Inflammatory macrophage (primary cell): ENCODE measurements around the gene ZC3H13.

Experiments used
- DNase-seq, 2 donors: peaks; one replicate each; pipeline ENCODE4 v3.0.0-alpha.2; 2020 to 2022

Gene ZC3H13

DNA sequence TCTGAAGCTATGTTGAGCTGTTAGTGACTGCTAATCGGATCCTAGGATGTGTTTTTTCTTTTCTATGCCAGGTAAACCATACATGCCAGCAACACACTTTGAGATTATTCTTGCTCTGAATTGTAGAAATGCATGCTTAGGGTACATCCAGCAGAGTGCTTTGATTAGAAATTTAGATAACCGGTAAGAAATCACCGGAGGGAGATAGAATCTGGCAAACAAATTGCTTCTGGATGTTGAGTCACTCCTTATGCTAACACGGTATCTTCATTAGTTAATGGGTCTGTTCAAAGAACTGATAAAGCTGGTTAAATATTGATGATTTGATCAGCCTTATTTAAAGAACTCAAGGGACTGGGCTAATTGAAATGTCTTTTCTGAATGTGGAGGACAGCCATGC is 115.9 kb downstream of the ZC3H13 start:
- no peak for DNase-seq

DNA sequence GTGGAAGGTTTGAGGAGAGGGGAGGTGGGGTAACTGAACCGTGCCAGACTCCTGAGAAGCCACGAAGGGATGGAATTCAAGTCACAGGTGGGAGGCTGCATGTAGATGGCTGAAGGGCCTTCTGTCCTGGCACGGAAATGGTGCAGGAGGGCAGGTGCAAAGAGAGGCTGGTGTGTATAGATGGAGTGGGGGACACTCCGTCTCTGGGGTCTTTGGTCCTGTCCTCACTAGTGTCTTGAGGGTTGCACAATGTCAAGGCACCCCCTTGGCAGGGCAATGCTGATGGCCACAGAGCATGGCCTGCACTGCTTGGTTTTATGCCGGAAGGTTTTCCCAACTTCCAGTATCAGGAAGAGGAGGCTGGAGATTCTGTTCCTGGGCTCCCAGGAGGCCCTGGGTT is 118.3 kb downstream of the ZC3H13 start:
- no peak for DNase-seq

DNA sequence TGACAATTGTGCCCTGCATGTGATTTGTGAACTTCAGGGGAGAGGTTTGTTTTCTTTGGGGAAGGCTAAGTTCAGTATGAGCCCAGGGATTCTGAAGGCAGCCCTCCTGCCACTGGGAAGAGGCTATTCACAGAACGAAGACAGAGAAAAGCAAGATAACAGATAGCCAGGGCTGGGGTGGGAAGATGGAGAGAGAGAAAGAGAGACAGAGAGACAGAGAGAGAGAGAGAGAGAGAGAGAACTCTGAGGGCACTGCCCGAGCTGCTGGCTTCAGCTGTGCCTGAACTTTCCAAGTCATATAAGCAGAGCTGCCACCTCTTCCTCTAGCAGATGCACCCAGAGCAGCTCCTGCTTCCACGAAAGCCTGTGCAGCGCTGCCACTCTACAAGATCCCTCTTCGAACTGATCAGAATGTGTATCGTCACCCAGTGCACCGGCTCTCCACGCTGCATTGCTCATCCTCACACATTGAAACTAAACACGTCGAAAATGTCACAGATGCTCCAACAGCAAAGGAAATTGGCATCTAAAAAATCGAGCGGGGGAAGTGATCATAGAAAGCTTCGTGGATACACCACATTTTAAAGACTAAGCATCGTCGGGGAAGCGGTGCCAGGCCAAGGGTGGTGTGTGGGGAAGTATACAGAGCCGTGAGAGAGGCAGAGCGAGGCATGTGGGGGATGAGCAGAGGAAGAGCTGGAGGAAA is 119.2 kb downstream of the ZC3H13 start:
- no peak for DNase-seq

DNA sequence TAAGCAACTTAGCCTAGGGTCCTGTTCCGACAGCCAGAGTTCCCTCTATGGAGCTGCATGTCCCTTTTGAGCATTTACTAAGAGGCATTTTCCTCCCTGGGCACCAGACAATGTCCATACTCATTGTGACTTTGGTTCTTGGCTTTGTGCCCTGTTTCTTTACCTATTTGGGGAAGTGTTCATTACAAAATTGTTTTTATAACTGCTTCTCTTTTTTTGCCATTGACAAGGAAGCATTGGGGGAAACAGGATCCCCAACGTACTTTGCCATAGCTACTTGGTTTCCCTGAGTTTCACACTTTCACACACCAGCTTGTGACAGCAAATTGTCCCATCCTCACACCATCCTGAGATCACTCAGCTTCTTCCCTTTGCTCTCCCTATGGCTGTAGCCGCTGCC is 119.9 kb downstream of the ZC3H13 start:
- DNase-seq = peak; percentile 81 to 93

DNA sequence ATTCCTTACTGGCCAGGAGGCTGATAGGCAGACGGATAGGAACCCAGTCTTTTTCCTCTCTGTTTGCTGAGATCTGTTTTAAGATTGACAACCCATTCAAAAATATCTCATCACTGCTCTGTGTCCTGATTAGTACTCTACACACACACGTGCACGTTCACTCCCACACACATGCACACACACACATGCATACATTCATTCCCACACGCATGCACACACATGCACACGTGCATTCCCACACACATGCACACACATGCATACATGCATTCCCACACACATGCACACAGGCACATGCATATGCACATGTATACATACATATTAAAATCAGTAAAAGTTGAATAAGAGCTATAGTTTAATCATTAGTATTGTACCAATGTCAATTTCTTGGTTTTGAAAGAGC is 120.4 kb downstream of the ZC3H13 start:
- no peak for DNase-seq

DNA sequence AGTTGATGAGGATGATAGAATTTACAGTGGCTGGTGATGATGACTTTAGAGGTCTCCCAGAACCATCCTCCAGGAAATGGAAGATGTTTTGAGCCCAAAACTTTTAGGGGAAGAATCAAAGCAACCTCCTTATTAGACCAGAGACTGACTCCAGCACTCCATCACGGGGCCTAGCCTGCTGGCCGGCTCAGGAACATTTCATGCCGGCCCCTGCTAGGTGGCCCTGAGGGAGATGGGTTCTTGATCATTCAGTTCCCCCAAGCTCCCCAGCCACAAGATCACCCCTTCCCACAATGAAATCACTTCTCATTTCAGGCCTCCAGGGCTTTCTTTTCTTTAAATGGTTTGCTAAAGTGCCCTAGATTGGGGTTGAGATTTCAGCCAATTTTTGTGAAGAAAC is 121.3 kb downstream of the ZC3H13 start:
- no peak for DNase-seq

DNA sequence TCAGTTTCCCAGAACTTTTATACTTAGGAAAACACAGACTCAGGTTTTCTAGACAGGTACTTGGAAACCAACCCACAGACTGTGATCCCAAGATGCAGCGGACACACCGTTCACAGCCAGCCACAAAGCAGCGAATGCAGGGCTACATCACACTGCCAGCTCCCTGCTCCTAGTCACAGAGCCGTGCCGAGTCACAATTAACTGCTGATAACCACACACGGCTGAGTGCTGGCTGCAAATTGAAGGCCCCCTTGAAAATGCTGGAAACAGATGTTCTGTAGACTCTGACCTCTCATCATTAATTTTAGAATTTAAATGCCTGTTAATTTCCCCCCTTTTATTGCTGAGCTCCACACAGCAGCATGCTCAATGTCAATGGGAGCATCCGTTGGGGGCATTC is 122.4 kb downstream of the ZC3H13 start:
- no peak for DNase-seq

DNA sequence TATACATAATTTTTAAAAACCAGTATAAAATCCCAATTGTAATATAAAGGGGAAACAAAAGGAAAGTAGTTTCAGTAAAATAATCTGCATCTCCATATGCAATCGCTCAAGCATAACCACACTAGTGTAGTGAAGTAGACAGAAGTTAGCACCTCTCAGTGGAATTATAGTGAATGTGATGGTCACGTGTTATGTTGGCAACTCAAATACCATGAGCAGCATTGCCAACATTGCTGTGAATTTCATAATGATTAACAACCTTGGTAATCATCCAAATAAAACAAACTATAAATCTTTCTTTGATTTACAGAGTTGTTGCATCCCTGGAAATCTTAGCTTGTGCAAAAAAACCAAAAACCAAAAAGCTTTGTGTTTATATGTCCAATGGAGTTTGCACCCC is 123.7 kb downstream of the ZC3H13 start:
- no peak for DNase-seq

DNA sequence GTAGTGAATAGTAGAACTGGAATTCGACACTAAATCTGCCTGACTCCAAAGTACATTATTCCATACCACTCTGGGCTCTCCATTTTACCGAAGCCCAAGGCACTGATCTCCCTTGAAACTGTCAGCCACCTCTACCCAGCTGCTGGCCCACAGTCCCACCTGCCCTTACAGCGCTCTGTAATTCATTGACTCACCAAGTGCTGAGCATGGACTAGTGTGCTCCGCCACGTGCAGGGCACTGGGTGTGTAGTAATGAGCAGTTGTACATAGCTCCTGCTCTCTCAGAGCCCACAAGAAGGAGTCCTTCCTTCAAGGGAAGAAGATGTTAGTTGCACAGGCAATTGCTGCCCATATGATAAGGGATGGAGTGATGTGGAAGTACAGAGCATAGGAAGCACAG is 124.4 kb downstream of the ZC3H13 start:
- DNase-seq = no peak

DNA sequence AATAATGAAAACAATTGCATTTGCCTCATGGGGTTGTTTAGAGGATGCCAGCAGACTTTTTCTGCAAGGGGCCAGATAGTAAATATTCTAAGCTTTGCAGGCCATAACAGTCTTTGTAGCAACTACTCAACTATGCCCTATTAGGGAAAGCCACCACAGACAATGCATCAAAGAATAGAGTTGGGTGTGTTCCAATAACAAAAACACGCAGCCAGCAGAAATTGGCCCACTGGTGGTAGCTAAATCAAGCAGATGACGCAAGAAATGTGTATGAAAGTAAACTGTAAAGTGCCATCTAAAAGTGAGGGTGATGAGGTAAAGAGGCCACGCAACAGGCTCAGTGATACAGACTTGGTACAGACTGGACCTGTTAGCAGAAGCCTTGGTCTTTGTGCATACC is 125.8 kb downstream of the ZC3H13 start:
- DNase-seq = no peak

DNA sequence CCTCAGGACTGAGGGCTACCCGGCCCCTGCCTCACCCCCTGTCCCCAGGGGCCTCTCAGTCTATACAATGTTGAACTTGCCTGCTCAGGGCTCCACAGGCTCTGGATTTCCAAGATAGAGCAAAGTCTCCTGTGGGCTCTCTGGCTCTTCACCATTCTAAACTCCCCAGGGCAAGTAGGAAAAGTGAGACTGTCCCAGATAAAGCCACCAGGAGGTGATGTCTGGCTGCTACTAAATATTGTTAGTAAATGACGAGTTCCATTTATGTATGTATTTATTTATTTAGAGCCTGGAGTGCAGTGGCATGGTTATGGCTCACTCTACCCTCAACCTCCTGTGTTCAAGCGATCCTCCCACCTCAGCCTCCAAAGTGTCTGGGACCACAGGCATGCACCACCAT is 127.4 kb downstream of the ZC3H13 start:
- DNase-seq = peak; percentile 49 to 64

DNA sequence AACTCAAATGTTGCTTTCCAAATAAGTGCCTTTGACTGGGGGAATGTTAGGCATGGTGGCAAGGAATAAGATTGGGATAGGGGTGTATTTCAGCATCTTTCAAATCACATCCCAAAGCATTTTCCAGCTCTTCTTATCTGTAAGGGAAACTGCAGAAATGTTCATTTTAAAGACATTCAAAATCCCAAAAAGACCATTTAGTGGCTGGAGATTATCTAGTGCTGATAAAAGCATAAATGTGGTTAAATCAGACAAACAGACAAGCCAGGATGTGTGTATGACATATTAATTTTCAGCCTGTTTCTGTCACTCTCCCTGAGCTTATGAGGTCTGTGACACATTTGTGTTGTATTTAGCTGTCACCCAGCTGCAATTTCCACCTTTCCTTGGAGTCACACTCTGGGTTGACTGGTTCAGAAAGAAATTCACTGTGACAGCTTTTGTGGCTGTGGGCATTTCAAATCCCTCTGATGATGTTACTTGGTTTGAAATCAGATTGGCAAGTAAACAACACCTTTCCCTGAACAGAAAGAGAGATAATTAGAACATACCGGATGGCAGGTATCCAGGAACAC is 131.3 kb downstream of the ZC3H13 start:
- DNase-seq = no peak

DNA sequence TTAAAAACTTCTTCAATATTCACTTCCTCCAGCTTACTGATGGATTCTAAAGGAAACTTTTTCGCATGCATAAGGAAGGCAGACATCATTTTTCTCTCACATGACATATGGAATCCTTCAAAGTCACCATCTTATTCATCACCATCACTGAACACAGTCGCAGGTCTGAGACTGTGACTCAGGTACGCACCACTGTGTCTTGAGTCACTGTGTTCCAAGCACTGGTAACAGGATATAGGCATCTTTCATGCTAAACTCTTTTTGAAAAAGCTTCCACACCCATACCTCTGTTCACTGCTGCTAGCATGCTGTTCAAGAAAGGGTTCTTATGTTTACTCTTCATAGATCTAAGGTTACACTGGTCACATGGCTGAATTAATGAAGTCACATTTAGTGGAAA is 133.9 kb downstream of the ZC3H13 start:
- DNase-seq = no peak

DNA sequence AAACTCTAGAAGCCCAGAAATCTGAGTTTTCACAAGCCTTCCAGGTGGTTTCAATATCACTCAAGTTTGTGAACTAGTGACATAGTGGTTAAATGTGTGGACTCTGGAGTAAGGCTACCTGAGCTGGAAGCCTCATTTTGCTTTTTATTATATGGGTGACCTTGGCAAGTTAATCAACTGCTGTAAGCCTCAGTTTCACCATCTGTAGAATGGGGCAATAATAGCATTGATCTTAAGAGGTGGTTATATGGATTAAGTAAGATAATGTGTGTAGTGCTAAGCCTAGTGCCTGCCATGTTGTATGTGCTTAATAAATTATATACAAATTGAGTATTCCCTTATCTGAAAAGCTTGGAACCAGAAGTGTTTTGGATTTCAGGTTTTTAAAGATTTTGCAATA is 135.5 kb downstream of the ZC3H13 start:
- no peak for DNase-seq

DNA sequence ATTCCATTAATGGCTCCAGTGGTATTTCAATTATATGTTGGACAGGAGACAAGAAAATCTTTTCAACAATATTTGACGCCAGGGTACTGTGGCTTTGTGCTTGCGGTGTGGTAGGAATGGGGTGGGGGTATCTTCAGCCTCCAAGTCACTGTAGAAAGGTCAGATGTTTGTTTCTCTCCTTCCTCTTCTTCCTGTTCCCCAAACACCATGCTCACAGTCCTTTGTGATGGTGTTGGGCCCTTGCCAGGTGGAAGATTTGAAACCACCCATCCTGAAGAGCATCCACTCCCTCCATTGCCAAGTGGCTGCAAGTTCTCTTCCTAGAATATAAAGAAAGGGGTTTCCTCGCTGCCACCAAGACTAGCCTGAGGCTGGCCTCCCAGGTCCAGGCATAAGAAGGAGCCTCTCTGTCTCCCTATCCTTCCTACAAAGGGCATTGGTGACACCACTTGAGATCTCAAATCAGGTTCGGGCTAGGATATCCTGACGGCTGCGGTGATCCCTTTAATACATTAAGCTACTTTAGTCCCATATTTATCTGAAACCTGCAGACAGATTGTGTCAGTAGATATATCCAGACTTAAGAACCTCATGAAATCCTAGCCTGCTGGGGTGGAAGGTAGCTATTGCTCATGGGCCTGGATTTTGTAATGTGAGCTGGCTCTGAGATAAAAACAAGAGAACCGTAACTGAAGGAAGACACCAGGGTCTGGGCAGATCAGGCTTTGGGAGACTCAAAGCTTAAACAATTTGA is 136.7 kb downstream of the ZC3H13 start:
- DNase-seq = no peak

DNA sequence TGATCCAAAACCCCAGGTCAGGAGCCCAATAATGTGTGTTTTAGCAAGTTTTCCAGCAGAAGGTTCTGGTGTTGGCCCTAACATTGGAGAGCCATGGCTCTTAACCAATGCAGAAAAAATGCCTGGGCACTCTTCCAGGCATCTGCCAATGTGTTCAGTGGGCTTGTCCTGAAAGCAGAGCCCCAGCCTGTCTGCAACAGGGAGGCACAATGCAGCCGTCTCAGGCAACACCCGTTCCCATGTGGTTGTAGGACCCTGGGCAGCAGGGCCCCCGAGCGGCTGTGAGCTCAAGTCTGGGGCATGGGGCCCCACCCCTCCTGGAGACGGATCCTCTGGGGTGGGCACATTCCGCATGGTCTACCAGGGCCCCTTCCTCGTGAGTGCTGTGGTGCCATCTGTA is 142.9 kb downstream of the ZC3H13 start:
- DNase-seq = no peak

DNA sequence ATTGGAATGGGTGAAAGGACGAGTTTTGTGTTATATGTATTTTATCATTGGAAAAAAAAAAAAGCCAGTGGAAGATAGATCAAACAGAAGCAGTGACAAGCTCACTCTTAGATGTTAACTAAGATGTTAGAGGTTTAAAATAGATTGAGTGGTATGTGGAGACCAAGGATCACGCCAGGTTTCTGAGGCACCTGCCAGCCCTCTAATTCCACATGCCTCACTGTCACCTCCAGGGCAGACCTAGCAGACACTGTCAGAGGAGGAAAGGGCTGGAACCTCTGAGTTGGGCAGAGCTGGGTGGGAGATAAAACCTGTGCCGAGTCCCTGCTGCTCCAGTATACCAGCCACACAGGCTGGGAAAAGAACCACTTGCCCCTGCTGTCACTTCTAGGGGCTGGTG is 143.5 kb downstream of the ZC3H13 start:
- DNase-seq = no peak

DNA sequence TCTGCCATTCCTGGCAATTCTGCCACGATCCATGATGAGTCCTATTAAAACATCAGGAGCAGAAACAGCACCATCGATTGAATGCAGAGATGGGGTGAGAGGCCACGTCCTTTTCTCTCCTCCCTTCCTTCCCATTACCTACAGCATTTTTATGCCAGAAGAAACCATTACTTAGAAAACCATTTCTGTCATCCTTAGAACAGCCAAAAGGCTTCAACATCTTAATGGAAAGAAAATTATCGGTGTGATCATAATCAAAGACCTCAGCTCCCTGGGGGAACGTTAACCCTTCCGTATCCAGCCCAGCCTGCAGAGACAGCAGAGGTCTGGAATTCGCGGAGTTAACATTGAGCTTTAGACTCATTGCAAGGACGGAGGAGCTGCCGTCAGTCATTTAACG is 145.0 kb downstream of the ZC3H13 start:
- no peak for DNase-seq
